Measurements from ENCODE around the gene CYP51A1.
"Not testable (repeated sequence)": the region's sequence is repeated elsewhere in the genome, so short reads cannot be mapped to it uniquely, and the experiment has no call there.

DNA sequence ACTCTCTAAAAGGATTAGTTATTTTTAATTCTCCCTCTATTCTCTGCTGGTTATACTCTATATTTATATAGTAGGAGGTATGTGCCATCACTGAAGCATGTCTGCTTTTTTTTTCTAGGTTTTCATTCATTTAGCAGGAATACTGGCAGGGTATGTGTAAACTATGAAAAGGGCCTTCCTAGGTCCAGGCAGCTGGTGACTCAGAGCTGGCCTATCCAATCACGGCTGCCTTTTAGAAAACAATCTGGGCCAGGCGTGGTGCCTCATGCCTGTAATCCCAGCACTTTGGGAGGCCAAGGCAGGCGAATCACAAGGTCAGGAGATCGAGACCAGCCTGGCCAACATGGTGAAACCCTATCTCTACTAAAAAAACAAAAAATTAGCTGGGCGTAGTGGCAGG is 31.4 kb downstream of the CYP51A1 start:
- TF ChIP-seq POLR2AphosphoS5 (IDR thresholded peaks at IDR 0.05; ENCODE audit: low read depth): not testable (repeated sequence)
- TF ChIP-seq, protein P1, sequence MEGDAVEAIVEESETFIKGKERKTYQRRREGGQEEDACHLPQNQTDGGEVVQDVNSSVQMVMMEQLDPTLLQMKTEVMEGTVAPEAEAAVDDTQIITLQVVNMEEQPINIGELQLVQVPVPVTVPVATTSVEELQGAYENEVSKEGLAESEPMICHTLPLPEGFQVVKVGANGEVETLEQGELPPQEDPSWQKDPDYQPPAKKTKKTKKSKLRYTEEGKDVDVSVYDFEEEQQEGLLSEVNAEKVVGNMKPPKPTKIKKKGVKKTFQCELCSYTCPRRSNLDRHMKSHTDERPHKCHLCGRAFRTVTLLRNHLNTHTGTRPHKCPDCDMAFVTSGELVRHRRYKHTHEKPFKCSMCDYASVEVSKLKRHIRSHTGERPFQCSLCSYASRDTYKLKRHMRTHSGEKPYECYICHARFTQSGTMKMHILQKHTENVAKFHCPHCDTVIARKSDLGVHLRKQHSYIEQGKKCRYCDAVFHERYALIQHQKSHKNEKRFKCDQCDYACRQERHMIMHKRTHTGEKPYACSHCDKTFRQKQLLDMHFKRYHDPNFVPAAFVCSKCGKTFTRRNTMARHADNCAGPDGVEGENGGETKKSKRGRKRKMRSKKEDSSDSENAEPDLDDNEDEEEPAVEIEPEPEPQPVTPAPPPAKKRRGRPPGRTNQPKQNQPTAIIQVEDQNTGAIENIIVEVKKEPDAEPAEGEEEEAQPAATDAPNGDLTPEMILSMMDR (IDR thresholded peaks at IDR 0.05; ENCODE audit: insufficient read depth, low read length): not testable (repeated sequence)
